ENCODE measurements around the gene SHISA5.

- TF ChIP-seq CTCF (IDR thresholded peaks at IDR 0.05) (no peak), POLR2A (IDR thresholded peaks at IDR 0.05) (no peak)
Measured at GRCh38 chr3:48521635-48522034, 17.7 kb upstream of the SHISA5 start.

All from right lobe of liver (tissue), 4 donors.